Dedifferentiated amniotic fluid mesenchymal stem cell (primary cell): ENCODE results near the gene ABCA10.
"Not testable (repeated sequence)": the region's sequence is repeated elsewhere in the genome, so short reads cannot be mapped to it uniquely, and the experiment has no call there.

Experiments
- DNase-seq: peaks from one replicate; pipeline ENCODE4 v3.0.0-alpha.2; 2016; ENCODE audit errors: extremely low spot score

ABCA10 gene, protein sequence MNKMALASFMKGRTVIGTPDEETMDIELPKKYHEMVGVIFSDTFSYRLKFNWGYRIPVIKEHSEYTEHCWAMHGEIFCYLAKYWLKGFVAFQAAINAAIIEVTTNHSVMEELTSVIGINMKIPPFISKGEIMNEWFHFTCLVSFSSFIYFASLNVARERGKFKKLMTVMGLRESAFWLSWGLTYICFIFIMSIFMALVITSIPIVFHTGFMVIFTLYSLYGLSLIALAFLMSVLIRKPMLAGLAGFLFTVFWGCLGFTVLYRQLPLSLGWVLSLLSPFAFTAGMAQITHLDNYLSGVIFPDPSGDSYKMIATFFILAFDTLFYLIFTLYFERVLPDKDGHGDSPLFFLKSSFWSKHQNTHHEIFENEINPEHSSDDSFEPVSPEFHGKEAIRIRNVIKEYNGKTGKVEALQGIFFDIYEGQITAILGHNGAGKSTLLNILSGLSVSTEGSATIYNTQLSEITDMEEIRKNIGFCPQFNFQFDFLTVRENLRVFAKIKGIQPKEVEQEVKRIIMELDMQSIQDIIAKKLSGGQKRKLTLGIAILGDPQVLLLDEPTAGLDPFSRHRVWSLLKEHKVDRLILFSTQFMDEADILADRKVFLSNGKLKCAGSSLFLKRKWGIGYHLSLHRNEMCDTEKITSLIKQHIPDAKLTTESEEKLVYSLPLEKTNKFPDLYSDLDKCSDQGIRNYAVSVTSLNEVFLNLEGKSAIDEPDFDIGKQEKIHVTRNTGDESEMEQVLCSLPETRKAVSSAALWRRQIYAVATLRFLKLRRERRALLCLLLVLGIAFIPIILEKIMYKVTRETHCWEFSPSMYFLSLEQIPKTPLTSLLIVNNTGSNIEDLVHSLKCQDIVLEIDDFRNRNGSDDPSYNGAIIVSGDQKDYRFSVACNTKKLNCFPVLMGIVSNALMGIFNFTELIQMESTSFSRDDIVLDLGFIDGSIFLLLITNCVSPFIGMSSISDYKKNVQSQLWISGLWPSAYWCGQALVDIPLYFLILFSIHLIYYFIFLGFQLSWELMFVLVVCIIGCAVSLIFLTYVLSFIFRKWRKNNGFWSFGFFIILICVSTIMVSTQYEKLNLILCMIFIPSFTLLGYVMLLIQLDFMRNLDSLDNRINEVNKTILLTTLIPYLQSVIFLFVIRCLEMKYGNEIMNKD (N-terminal part only)

DNA sequence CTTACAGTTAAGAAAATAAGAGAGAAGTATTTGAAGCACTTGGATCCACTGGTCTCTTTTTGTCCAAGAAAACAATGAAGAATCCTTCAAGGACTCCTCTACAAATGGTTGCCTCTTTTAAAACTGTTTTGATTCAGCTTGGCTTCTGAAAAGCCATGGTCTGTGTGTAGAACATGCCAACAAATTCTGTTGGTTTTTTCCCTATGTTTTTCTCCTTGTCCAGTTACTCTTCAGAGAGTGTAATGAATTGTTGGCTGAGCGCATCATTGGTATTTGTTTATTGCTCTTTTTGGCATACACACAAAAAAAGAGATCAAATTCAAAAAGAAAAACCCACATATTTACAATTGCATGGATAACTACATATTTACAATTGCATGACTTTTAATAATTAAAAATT is at the start of gene ABCA10:
Gene ABCA10, minus strand, starts transcription at position 249 of the 400 bp plus-strand sequence. CDS start 3,466 bp downstream, outside the sequence.
- peak; percentile 47 for DNase-seq

DNA sequence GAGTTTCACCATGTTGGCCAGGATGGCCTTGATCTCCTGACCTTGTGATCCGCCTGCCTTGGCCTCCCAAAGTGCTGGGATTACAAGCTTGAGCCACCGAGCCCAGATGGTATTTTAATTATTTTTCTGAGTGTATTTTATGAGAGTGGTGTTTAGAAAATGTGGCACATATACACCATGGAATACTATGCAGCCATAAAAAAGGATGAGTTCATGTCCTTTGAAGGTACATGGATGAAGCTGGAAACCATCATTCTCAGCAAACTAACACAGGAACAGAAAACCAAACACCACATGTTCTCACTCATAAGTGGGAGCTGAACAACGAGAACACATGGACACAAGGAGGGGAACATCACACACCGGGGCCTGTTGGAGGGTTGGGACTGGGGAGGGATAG is 47.7 kb upstream of the ABCA10 start:
- not testable (repeated sequence) for DNase-seq

DNA sequence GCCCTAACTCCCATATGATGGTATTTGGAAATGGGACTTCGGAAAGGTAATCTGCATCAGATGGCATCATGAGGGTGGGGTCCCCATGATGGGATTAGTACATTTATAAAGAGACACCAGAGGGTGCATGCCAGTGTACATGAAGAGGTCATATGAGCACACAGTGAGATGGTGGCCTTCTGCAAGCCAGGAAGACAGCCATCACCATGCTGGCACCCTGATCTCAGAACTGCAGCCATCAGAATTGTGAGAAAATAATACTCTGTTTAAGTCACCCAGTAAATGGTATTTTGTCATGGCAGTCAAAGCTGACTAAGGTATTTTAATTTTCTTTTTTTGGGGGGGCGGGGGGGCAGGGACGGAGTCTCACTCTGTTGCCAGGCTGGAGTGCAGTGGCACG is 47.1 kb upstream of the ABCA10 start:
- DNase-seq: no peak

DNA sequence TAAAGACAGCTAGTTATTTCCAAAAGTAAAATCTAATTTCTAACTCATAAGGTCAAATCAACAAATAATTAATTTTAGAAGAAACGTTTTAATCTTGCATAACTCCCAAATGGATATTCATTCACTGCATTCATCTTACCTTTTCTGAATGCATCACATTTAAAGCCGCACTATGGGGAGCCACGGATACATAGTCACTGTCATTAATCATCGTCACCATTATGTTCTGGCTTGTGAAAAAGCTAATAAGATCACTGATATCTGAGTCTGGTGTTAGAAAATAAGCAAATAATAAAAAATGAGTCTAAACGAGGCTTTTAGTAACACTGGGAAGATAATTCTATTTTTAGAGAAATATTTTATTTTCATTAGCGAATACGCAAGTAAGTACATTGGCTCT is 42.4 kb upstream of the ABCA10 start:
- DNase-seq: no peak

DNA sequence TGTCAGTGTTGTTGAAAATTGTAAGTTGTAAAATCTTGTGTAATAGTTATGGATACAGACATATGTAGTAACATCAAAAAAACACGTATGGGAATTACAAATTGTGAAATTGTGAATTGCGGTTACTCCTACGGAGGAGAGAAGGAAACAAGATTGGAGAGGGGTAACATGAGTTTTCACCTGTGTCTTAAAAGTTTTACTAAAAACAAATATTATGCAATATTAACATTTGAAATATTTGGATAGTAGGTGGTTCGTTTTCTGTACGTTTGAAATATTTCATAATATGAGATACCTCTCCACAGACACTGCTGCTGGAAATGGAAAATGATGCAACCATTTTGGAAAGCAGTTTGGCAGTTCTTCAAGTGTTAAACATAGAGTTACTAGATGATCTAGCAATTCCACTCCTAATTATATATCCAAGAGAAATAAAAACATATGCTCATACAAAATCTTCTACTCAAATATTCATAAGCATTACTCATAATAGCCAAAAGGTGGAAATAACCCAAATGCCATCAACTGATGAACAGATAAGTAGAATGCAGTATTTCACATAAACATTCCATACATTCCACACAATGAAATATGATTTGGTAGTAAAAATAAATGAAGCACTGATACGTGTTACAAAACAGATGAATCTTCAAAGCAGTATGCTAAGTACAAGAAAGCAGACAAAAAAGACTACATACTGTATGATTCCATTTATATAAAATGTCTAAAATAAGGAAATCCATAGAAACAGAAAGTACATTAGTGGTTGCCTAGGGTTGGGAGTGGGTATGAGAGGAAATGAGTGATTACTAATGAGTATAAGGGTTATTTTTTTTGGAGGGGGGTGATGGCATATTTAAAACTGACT is 40.7 kb upstream of the ABCA10 start:
- DNase-seq: peak; percentile 76

DNA sequence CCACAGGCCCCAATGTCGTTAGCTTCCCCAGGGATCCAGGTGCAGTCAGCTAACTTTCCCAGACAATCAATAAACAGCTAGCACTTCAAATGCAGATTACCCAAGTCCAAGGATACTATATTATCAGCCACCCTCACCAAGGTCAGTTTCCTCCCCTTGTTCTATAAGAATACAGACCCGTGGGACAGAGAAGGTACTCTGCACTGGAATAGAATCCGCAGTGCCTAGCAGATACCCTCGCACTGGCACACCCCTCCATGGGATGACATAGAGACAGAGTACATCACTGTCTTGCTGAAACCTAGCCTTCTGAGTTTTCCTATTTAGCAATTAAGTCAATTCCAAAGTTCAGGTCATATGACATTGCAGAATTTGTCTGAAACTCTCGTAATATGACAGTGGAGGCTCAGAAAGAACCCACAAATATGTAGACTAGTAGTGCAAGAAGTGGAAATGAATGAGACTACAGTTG is 40.0 kb upstream of the ABCA10 start:
- no peak for DNase-seq

DNA sequence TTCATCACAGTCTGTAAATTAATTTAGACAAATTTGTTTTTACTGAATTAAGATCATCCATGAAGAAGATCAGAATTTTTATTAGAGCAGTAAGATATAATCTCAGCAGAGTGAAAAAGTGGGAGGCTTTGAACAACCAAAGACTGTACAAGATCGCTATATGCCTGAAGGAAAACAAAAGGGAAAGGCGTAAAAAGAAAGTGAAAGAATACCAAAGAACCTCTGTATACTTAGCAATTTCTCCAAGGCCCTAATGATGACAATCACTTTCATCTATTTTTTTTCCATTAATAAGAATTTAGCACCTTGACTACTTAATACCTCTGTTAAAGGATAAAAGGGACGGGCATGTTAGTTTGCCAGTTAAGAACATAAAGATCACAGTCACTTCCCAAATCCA is 38.6 kb upstream of the ABCA10 start:
- no peak for DNase-seq

DNA sequence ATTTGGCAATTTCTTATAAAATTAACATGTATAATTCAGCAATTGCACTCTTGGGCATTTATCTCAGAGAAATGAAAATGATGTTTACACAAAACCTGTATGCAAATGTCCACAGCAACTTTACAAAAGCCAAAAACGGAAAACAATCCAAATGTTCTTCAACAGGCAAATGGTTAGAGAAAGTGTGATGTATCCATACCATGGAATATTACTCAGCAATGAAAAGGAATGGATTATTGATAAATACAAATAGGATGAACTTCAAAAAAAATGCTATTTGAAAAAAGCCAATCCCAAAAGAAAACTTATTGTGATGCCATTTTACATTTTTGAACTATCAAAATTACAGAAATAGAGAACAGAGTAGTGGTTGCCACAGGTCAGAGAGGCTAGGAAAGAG is 37.2 kb upstream of the ABCA10 start:
- DNase-seq: no peak

DNA sequence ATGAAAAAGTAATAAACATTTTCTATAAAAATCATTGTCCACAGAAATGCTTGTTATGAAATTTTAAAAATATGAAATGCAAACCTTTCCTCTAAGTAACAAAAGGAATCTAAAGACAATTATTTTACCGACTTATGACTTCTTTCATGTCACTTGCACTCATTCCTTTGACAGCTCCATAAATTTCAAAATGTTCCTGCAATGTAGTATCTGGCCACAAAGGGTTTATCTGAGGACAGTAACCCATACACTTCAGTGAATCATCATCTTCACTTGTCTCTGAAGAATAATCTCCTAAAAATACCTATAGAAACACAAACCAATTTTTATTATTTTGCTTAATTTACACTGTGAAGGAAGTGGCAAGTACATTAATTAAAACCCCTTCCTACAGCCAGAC is 25.6 kb upstream of the ABCA10 start:
- no peak for DNase-seq

DNA sequence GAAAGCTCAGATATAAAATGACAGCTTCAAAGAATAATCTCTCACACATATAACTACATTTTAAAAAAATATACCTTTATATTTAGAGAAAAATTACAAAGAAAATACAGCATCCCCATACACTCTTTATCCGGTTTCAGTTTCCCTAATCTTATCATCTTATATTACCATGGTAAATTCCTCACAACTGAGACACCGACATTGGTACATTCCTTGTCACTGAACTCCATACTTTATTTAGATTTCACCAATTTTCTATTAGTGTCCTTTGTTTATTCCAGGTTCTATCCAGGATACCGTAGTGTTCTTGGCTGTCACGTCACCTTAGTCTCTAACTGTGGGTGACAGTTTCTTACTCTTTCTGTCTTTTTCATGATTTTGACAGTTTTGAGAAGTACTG is 22.0 kb upstream of the ABCA10 start:
- no peak for DNase-seq

DNA sequence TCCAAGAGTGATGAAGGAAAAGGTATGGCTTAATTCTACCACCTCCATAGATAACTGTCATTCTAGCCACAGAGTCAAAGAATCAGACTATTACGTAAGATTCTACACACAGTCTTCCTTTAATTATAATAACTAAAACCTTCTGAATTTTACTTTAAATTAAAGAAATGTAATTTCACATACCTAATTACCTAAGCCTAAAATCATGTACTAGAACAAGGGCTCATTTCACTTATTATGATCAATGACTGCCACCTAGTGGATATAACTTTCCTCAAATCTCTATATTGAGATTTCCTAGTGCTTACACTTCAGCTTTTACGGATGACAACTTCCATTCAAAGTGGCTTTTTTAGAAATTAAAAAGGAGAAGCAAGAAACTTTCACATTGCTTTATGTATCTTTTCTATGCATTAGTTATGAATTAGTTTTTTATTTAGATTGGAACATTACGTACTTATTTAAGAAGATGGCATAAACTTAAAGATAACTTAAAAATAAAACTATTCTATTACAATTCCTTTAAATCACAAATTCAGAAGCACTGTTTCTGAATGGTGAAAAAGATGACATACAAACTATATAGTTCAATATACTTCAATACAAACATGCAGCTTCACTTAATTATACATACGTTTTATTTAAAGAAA is 18.2 kb upstream of the ABCA10 start:
- peak; percentile 78 for DNase-seq

DNA sequence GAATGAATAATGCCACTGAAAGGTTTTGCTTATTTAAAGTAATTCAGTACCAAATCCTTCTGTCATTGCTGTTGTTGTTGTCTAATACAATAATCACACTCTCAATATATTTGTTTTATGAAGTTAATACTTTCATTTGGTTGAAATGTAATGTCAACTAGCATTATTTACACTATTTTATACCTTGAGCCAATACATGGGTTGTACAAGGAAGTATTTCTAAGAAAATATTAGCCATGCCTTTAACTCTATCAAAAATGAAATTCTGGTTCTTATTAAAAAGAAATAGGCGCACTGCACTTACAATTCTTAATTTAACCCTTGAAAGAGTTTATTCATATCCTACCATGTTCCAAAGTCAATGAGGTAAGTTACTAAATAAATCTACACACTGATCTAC is 17.6 kb upstream of the ABCA10 start:
- DNase-seq: no peak

DNA sequence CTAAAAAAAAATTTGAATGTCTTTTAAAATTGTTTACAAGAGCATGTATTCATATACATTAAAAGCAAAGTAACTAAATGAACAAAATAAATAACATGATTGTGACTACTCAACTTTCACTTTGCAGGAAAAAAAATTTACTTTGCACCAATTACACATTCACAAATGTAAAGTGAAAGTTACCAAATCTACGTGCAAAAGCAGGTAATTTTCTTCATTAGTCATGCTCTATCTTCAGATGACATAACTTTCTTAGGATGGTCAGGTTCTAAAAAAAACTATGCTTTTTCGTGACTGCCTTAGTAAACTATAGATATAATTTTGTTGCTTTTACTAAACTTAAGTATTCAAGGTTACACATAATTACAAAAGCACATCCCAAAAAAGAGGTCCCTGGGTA is 17.0 kb upstream of the ABCA10 start:
- DNase-seq: no peak

DNA sequence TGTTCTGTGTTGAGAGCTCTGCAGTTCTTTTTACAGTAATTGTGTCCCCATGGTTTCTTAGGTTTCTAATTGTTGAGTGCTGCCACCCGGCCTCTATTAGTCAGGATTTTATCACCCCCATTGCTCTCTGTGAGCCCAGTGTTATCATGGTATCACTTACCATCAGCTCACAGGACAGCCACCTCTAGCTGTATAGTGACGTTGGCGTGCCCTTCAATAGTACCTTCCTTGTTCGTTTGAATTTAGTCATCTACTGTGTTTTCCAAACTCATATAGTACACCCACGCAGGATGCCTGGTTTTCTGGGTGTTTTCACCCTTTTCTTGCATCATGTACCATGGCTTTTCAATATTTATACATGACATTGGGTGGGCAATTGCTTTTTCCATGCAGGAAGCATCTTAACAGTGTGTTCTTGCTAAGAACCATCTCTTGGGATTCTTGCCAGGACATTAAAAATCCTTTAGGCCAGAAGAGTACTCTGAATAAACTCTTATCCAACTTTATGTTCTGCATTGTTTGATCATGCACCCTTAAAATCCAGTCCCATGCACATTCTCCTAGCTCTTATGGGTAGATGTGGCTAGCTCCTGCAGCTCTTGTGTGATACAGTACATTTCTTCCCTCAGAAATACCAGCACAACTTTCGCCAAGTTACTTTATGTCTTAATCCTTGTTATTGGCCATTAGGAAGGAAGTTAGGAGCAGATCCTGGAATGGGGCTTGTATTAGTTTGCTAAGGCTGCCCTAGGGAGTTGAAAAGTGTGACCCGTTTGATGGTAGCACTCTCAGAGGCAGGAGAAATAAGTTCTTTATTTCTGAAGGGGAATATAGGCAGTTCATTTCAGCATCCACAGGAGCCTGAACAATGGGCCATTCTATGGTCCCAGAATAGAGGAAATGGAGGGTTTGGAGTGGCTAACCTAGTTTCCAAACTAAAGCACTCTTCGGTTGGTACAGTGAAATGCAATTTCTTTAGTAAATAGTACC is 11.3 kb upstream of the ABCA10 start:
- no peak for DNase-seq

DNA sequence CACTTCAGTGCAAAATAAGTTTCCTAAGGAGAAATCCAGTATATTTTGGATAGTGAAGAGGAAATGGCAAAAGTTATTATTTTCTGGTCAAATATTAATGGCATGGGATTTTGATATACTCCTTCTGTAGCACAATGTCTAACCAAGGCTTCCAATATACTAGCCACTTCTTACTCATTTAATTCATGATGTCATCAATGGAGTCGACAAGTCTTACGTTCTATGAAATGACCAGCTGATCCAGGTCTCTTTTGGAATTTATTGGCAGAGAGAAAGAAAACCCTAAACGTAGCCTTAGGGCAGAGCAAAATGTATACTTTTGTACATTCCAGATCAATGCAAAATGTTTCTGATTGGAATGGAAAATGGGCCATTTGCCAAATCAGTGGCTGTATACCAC is 8.3 kb upstream of the ABCA10 start:
- no peak for DNase-seq

DNA sequence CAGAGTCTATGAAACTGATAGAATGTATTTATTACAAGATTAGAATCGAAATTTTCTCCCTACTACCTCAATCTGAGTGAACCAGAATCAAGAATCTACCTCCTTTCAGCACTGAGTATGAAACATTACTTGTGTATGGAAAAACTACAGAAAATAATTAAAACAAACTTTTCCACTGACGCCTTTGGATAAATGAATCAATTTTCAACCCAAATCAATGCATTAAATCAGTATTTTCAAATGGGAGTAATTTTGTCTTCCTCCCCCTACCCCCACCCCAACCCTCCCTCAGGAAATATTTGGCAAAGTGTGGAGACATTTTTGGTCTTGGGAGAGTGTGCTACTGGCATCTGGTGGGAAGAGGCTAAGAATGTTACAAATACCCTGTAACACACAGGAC is 7.8 kb upstream of the ABCA10 start:
- DNase-seq: no peak

DNA sequence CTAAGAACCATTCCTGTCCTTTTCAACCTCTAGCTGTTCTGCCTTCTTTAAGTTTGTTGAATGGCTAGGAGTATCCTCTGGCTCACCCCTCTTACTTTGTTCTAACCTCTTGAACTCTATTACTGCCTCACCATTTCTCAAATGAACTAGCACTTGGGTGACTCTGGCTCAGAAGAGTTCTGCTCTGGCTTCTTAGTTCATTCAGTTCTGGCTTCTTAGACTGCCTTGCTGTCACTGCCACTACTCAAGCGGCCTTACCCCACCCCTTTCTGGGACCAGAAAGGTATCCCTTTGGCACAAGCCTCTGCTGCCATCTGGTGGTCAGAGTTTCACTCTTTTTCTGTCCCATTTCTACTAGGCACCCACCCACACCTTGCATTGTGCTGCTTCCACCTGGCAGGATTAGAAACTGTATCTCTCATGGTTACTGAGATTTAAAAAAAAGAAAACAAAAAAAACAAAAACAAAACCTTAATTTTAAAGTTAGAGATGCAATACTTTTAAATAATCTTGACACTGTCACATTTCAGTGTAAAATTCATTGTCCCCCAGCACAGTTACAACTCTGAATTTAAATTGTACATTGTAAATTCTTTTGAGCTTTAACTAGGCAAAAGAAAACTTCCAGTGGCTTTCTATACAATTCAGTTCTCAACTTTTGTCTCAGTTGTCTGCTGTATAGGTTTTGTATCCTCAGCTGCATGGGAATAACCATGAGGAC is 6.9 kb upstream of the ABCA10 start:
- DNase-seq: peak; percentile 86

DNA sequence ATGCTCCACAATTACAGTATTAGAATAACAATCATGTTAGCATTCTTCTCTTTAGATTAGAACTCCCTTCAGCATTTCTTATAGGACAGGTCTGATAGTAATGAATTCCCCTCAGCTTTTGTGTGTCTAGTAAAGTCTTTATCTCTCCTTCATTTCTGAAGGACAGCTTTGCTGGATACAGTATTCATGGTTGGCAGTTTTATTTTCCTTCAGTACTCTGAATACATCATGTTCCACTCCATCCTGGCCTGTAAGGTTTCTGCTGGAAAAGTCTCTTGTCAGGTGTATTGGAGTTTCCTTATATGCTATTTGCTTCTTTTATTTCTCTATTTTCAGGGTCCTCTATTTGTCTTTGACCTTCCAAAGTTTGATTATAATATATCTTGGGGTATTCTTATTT is 4.0 kb upstream of the ABCA10 start:
- no peak for DNase-seq

DNA sequence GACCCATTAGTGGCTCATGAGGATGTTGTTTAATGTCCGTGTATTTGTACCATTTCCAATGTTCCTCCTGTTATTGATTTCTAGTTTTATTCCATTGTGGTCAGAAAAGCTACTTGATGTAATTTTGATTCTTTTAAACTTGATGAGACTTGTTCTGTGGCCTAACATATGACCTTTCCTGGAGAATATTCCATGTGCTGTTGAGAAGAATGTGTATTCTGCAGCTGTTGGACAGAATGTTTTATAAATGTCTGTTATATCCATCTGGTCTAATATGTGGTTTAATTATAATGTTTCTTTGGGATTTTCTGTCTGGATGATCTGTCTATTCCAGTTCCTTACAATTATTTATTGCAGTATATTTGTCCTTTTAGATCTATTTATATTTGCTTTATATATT is 2.9 kb upstream of the ABCA10 start:
- no peak for DNase-seq
